Nephron (organoid): Measurements from ENCODE around the gene FHAD1.

Experiments
- H3K27ac Mint-ChIP-seq, 3 experiments: 2 replicates each; pipeline ENCODE4 v1.8.0; 2020; ENCODE audit warnings: mixed read lengths in 3 of 3, mild to moderate bottlenecking in 2 of 3, moderate library complexity in 1 of 3
- H3K27me3 Mint-ChIP-seq: 2 replicates; pipeline ENCODE4 v1.8.0; 2021; ENCODE audit warnings: low read depth, mild to moderate bottlenecking, moderate library complexity, mixed read lengths
- H3K36me3 Mint-ChIP-seq: 2 replicates; pipeline ENCODE4 v1.8.0; 2020; ENCODE audit warnings: low read depth, mixed read lengths
- H3K4me1 Mint-ChIP-seq: 2 replicates; pipeline ENCODE4 v1.8.0; 2020; ENCODE audit warnings: mixed read lengths
- H3K4me3 Mint-ChIP-seq, 3 experiments: 2 replicates each; pipeline ENCODE4 v1.8.0; 2020; ENCODE audit warnings: mild to moderate bottlenecking in 3 of 3, mixed read lengths in 3 of 3, moderate library complexity in 2 of 3
- H3K9me3 Mint-ChIP-seq: 2 replicates; pipeline ENCODE4 v1.8.0; 2020; ENCODE audit warnings: mixed read lengths
- CTCF ChIP-seq, 3 experiments: fragments of 200-600 bp; sonication (generic); IDR thresholded peaks; one replicate each; pipeline ENCODE4 v1.5.0; 2021; ENCODE audit warnings: antibody characterized with exemption in 3 of 3; ENCODE audit not compliant: unreplicated experiment in 3 of 3

FHAD1 gene

GRCh38 chr1:15440357-15440756 is 193.3 kb downstream of the FHAD1 start:
- Mint-ChIP-seq H3K36me3 (no peaks in the 10 kb centered on the region), H3K27ac (no peak overlapping the region), H3K27me3 (peaks cover 11% of the 10 kb centered on the region), H3K4me1 (peaks cover 9% of the 10 kb centered on the region), H3K4me3 (no peak overlapping the region), H3K9me3 (no peaks in the 10 kb centered on the region)
- TF ChIP-seq CTCF (IDR thresholded peaks at IDR 0.05; ENCODE audit: unreplicated experiment in 3 of 3) = no peak

GRCh38 chr1:15441247-15441646 is 194.2 kb downstream of the FHAD1 start:
- H3K27me3 Mint-ChIP-seq = peaks cover 16% of the 10 kb centered on the region
- no peaks in the 10 kb centered on the region for H3K36me3 Mint-ChIP-seq
- H3K4me3 Mint-ChIP-seq = no peak overlapping the region
- H3K4me1 Mint-ChIP-seq = peaks cover 14% of the 10 kb centered on the region
- no peaks in the 10 kb centered on the region for H3K9me3 Mint-ChIP-seq
- TF ChIP-seq CTCF (IDR thresholded peaks at IDR 0.05; ENCODE audit: unreplicated experiment in 3 of 3) = no peak
- H3K27ac Mint-ChIP-seq = no peak overlapping the region

- no peak overlapping the region for H3K4me3 Mint-ChIP-seq
- H3K27ac Mint-ChIP-seq = no peak overlapping the region
- H3K9me3 Mint-ChIP-seq = no peaks in the 10 kb centered on the region
- no peak for TF ChIP-seq CTCF (IDR thresholded peaks at IDR 0.05; ENCODE audit: unreplicated experiment in 3 of 3)
- peaks cover 14% of the 10 kb centered on the region for H3K4me1 Mint-ChIP-seq
- H3K27me3 Mint-ChIP-seq = peaks cover 12% of the 10 kb centered on the region
- H3K36me3 Mint-ChIP-seq = no peaks in the 10 kb centered on the region
Observed at GRCh38 chr1:15442119-15442518, 195.1 kb downstream of the FHAD1 start.

- H3K4me3 Mint-ChIP-seq = no peak overlapping the region
- H3K4me1 Mint-ChIP-seq = peaks cover 14% of the 10 kb centered on the region
- no peak for TF ChIP-seq CTCF (IDR thresholded peaks at IDR 0.05; ENCODE audit: unreplicated experiment in 3 of 3)
- H3K36me3 Mint-ChIP-seq = no peaks in the 10 kb centered on the region
- H3K9me3 Mint-ChIP-seq = no peaks in the 10 kb centered on the region
- peaks cover 8% of the 10 kb centered on the region for H3K27me3 Mint-ChIP-seq
- no peak overlapping the region for H3K27ac Mint-ChIP-seq
Observed at GRCh38 chr1:15442759-15443158, 195.7 kb downstream of the FHAD1 start.

GRCh38 chr1:15443281-15443680 is 196.3 kb downstream of the FHAD1 start:
- H3K27ac Mint-ChIP-seq = no peak overlapping the region
- TF ChIP-seq CTCF (IDR thresholded peaks at IDR 0.05; ENCODE audit: unreplicated experiment in 3 of 3) = no peak
- no peaks in the 10 kb centered on the region for H3K9me3 Mint-ChIP-seq
- no peak overlapping the region for H3K4me3 Mint-ChIP-seq
- H3K36me3 Mint-ChIP-seq = no peaks in the 10 kb centered on the region
- H3K4me1 Mint-ChIP-seq = peaks cover 14% of the 10 kb centered on the region
- H3K27me3 Mint-ChIP-seq = peaks cover 8% of the 10 kb centered on the region

- no peak overlapping the region for H3K4me3 Mint-ChIP-seq
- no peaks in the 10 kb centered on the region for H3K36me3 Mint-ChIP-seq
Observed at GRCh38 chr1:15444468-15445389, 197.7 kb downstream of the FHAD1 start.

More at GRCh38 chr1:15444468-15445389, 197.7 kb downstream of the FHAD1 start:
- Mint-ChIP-seq H3K9me3 (peaks cover 4% of the 10 kb centered on the region), H3K27me3 (peaks cover 8% of the 10 kb centered on the region), H3K4me1 (peaks cover 14% of the 10 kb centered on the region), H3K27ac (no peak overlapping the region)
- TF ChIP-seq CTCF (IDR thresholded peaks at IDR 0.05; ENCODE audit: unreplicated experiment in 3 of 3) = no peak
